ENCODE results near the gene NEK1. TPM values are rescaled to one million over a fixed set of nuclear protein-coding genes. Genes with fewer than 3 reads are reported as not detected.
A peak's percentile ranks its signal among the peaks of the same experiment; 100 is the strongest.

Gene NEK1
- total RNA-seq, 1 experiment from 2014 or later: 12.3 TPM

- no peaks in the 10 kb centered on the region for H3K27me3 Mint-ChIP-seq (ENCODE audit: low read depth)
- H2AFZ ChIP-seq (ENCODE audit: low read length): no peak overlapping the region
- no peak overlapping the region for H3K9ac ChIP-seq (ENCODE audit: extremely low read depth, insufficient read length, low read length)
- no peak overlapping the region for H3K23ac ChIP-seq (ENCODE audit: insufficient read length, low read depth, low read length)
- peaks cover 9 to 15% (median 12%) of the 10 kb centered on the region in 3 experiments for H3K36me3 Mint-ChIP-seq (ENCODE audit: insufficient read depth in 1 of 3, low read depth in 3 of 3)
- H3K9me3 Mint-ChIP-seq: no peaks in the 10 kb centered on the region; a peak in 2 of 5 replicates
- TF ChIP-seq, protein P1, sequence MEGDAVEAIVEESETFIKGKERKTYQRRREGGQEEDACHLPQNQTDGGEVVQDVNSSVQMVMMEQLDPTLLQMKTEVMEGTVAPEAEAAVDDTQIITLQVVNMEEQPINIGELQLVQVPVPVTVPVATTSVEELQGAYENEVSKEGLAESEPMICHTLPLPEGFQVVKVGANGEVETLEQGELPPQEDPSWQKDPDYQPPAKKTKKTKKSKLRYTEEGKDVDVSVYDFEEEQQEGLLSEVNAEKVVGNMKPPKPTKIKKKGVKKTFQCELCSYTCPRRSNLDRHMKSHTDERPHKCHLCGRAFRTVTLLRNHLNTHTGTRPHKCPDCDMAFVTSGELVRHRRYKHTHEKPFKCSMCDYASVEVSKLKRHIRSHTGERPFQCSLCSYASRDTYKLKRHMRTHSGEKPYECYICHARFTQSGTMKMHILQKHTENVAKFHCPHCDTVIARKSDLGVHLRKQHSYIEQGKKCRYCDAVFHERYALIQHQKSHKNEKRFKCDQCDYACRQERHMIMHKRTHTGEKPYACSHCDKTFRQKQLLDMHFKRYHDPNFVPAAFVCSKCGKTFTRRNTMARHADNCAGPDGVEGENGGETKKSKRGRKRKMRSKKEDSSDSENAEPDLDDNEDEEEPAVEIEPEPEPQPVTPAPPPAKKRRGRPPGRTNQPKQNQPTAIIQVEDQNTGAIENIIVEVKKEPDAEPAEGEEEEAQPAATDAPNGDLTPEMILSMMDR (conservative IDR thresholded peaks at IDR 0.05): no peak
- H2BK5ac ChIP-seq (ENCODE audit: insufficient read length, low read length): no peak overlapping the region
- H2AK5ac ChIP-seq (ENCODE audit: insufficient read length, low read length): no peak overlapping the region
- no peak overlapping the region for H4K5ac ChIP-seq (ENCODE audit: insufficient read length, low read depth, low read length)
- H3K56ac ChIP-seq (ENCODE audit: insufficient read length, low read depth, low read length): no peak overlapping the region
- H2BK15ac ChIP-seq (ENCODE audit: low read depth, low read length): no peak overlapping the region
- no peaks in the 10 kb centered on the region for H3K4me1 ChIP-seq (ENCODE audit: insufficient read depth, low read length)
- no peak overlapping the region for H3K4ac ChIP-seq (ENCODE audit: low read depth, low read length)
- no peak overlapping the region for H3K18ac ChIP-seq (ENCODE audit: insufficient read length, low read depth, low read length)
- no peak overlapping the region for H3K27ac ChIP-seq (ENCODE audit: insufficient read length, low read depth, low read length)
- H4K91ac ChIP-seq (ENCODE audit: insufficient read length, low read depth, low read length): no peak overlapping the region
- no peak for DNase-seq
- no peak overlapping the region for H2BK12ac ChIP-seq (ENCODE audit: insufficient read length, low read depth, low read length)
- H3K27me3 ChIP-seq (ENCODE audit: insufficient read depth, low read length): no peaks in the 10 kb centered on the region
- H3K4me1 Mint-ChIP-seq: peaks cover 0 to 2% of the 10 kb centered on the region in 2 experiments; a peak in 1 of 4 replicates
- H3T11ph ChIP-seq (ENCODE audit: low read length): no peak overlapping the region
- no peak overlapping the region for H3K14ac ChIP-seq (ENCODE audit: insufficient read depth, low read length)
- H4K8ac ChIP-seq (replicated peaks; ENCODE audit: insufficient read length, low read depth, low read length): no peak overlapping the region
- no peaks in the 10 kb centered on the region for H4K20me1 ChIP-seq (ENCODE audit: control insufficient read depth, insufficient read depth, insufficient read length)
- no peak overlapping the region for H3K4me3 Mint-ChIP-seq
- no peaks in the 10 kb centered on the region for H3K79me2 ChIP-seq (ENCODE audit: insufficient read depth, low read length)
- no peaks in the 10 kb centered on the region for H3K79me1 ChIP-seq (ENCODE audit: insufficient read depth, low read depth, low read length, poor library complexity, severe bottlenecking)
- H3K27ac Mint-ChIP-seq: peak overlapping the region in 1 of 3 experiments; percentile 45; a peak in 1 of 7 replicates
- no peak overlapping the region for H3K4me2 ChIP-seq (ENCODE audit: insufficient read depth, insufficient read length, low read length)
- no peak overlapping the region for H2BK20ac ChIP-seq (ENCODE audit: low read depth, low read length, poor library complexity, severe bottlenecking)
- no peak overlapping the region for H2BK120ac ChIP-seq (ENCODE audit: low read depth, low read length, poor library complexity, severe bottlenecking)
- H3K9me3 ChIP-seq (ENCODE audit: control insufficient read depth, low read depth, low read length): no peaks in the 10 kb centered on the region
- no peaks in the 10 kb centered on the region for H3K23me2 ChIP-seq (ENCODE audit: insufficient read length, low read depth, low read length, poor library complexity, severe bottlenecking)
Observed at GRCh38 chr4:169489306-169489705, 123.1 kb downstream of the NEK1 start.

All from H9 (cell line).